T-helper 22 cell (primary cell): ENCODE results near the gene KLHL33.
"Not testable (repeated sequence)": the region's sequence is repeated elsewhere in the genome, so short reads cannot be mapped to it uniquely, and the experiment has no call there.

Experiments
- DNase-seq: peaks from one replicate; pipeline ENCODE4 v3.0.0-alpha.2; 2020; ENCODE audit warnings: low read depth

KLHL33 gene

GRCh38 chr14:20454516-20455354 lies 18.8 kb upstream of the KLHL33 start, which contains the start of the genes APEX1 and OSGEP:
TSS of gene APEX1 (plus strand) at chr14:20455226. CDS start at chr14:20455646, 420 bp downstream.
TSS of gene OSGEP (minus strand) at chr14:20454812. CDS start at chr14:20454683, 129 bp downstream.
- peak; percentile 97 for DNase-seq

- DNase-seq, result not testable (repeated sequence)
Observed at GRCh38 chr14:20452831-20453230, 16.9 kb upstream of the KLHL33 start.

- no peak for DNase-seq
Observed at GRCh38 chr14:20446889-20447288, 10.9 kb upstream of the KLHL33 start.

GRCh38 chr14:20443650-20444049 lies 7.7 kb upstream of the KLHL33 start:
- DNase-seq, result not testable (repeated sequence)

GRCh38 chr14:20441461-20441860 lies 5.5 kb upstream of the KLHL33 start:
- DNase-seq, result no peak

- no peak for DNase-seq
Observed at GRCh38 chr14:20440882-20441281, 4.9 kb upstream of the KLHL33 start.

- DNase-seq, result no peak
Observed at GRCh38 chr14:20440465-20440864, 4.5 kb upstream of the KLHL33 start.

- no peak for DNase-seq
Observed at GRCh38 chr14:20438664-20439063, 2.7 kb upstream of the KLHL33 start.

GRCh38 chr14:20436363-20436755 lies 393 bp upstream of the KLHL33 start:
- no peak for DNase-seq

GRCh38 chr14:20434701-20435581 lies 1.0 kb downstream of the KLHL33 start:
- DNase-seq, result no peak

GRCh38 chr14:20429801-20430669 lies 5.9 kb downstream of the KLHL33 start:
- no peak for DNase-seq

GRCh38 chr14:20428802-20429201 lies 7.2 kb downstream of the KLHL33 start:
- DNase-seq, result no peak

- DNase-seq, result no peak
Observed at GRCh38 chr14:20428010-20428365, 8.0 kb downstream of the KLHL33 start.

GRCh38 chr14:20427231-20428009 lies 8.5 kb downstream of the KLHL33 start:
- no peak for DNase-seq

- DNase-seq, result no peak
Observed at GRCh38 chr14:20424851-20425250, 11.1 kb downstream of the KLHL33 start.

- DNase-seq, result no peak
Observed at GRCh38 chr14:20422886-20423285, 13.1 kb downstream of the KLHL33 start.

GRCh38 chr14:20421267-20421666 lies 14.7 kb downstream of the KLHL33 start:
- DNase-seq, result no peak

- no peak for DNase-seq
Observed at GRCh38 chr14:20419419-20419818, 16.5 kb downstream of the KLHL33 start.

- DNase-seq, result no peak
Observed at GRCh38 chr14:20418501-20418909, 17.5 kb downstream of the KLHL33 start.

- no peak for DNase-seq
Observed at GRCh38 chr14:20417250-20418186, 18.4 kb downstream of the KLHL33 start.
